ENCODE measurements around the gene COX10.

The COX10 gene

GRCh38 chr17:14046978-14047377, 22.3 kb upstream of the COX10 start:
- TF ChIP-seq Cebpa-rat (IDR thresholded peaks at IDR 0.05), result no peak
- no peaks in the 10 kb centered on the region for H3K4me1 ChIP-seq
- peaks cover 0 to 6% (median 0%) of the 10 kb centered on the region in 11 experiments; a peak in 4 of 22 replicates for H3K9me3 ChIP-seq (replicated peaks in 1 of 11)
- no peaks in the 10 kb centered on the region for H3K27me3 ChIP-seq
- H3K4me3 ChIP-seq, result no peak overlapping the region
- H4K20me1 ChIP-seq, result peaks cover 0 to 7% (median 0%) of the 10 kb centered on the region in 11 experiments; a peak in 3 of 22 replicates
- H3K27ac ChIP-seq, result no peak overlapping the region
- no peak overlapping the region for H3K4me2 ChIP-seq
- no peak overlapping the region for H3K9ac ChIP-seq
- peaks cover 18 to 45% (median 26%) of the 10 kb centered on the region in 11 experiments for H3K36me3 ChIP-seq

GRCh38 chr17:14047591-14047990, 21.7 kb upstream of the COX10 start:
- H4K20me1 ChIP-seq, result peaks cover 0 to 7% (median 0%) of the 10 kb centered on the region in 11 experiments; a peak in 4 of 22 replicates
- no peak for TF ChIP-seq Cebpa-rat (IDR thresholded peaks at IDR 0.05)
- H3K4me1 ChIP-seq, result no peaks in the 10 kb centered on the region
- peaks cover 18 to 41% (median 26%) of the 10 kb centered on the region in 11 experiments for H3K36me3 ChIP-seq
- no peak overlapping the region for H3K9ac ChIP-seq
- no peak overlapping the region for H3K4me3 ChIP-seq
- no peaks in the 10 kb centered on the region for H3K27me3 ChIP-seq
- H3K9me3 ChIP-seq (replicated peaks in 1 of 11), result peaks cover 0 to 6% (median 0%) of the 10 kb centered on the region in 11 experiments; a peak in 4 of 22 replicates
- H3K4me2 ChIP-seq, result no peak overlapping the region
- H3K27ac ChIP-seq, result no peak overlapping the region

GRCh38 chr17:14048169-14048568, 21.1 kb upstream of the COX10 start:
- Histone ChIP-seq H4K20me1 (peaks cover 0 to 7% (median 0%) of the 10 kb centered on the region in 11 experiments; a peak in 5 of 22 replicates), H3K27me3 (no peaks in the 10 kb centered on the region), H3K4me3 (no peak overlapping the region), H3K27ac (no peak overlapping the region), H3K4me2 (no peak overlapping the region), H3K36me3 (peaks cover 23 to 41% (median 26%) of the 10 kb centered on the region in 11 experiments), H3K9ac (no peak overlapping the region), H3K9me3 (replicated peaks in 1 of 11) (peaks cover 0 to 6% (median 0%) of the 10 kb centered on the region in 11 experiments; a peak in 4 of 22 replicates), H3K4me1 (no peaks in the 10 kb centered on the region)
- no peak for TF ChIP-seq Cebpa-rat (IDR thresholded peaks at IDR 0.05)

- TF ChIP-seq Cebpa-rat (IDR thresholded peaks at IDR 0.05), result no peak
- Histone ChIP-seq H3K36me3 (peaks cover 24 to 43% (median 27%) of the 10 kb centered on the region in 11 experiments), H3K4me3 (no peak overlapping the region), H4K20me1 (peaks cover 0 to 7% (median 0%) of the 10 kb centered on the region in 11 experiments; a peak in 5 of 22 replicates), H3K4me1 (no peaks in the 10 kb centered on the region), H3K27ac (no peak overlapping the region), H3K9ac (no peak overlapping the region), H3K27me3 (no peaks in the 10 kb centered on the region), H3K4me2 (no peak overlapping the region), H3K9me3 (replicated peaks in 1 of 11) (peaks cover 0 to 6% (median 0%) of the 10 kb centered on the region in 11 experiments; a peak in 4 of 22 replicates)
Measured at GRCh38 chr17:14050616-14051015, 18.7 kb upstream of the COX10 start.

GRCh38 chr17:14051692-14052091, 17.6 kb upstream of the COX10 start:
- H3K4me1 ChIP-seq, result no peaks in the 10 kb centered on the region
- peaks cover 0 to 12% (median 6%) of the 10 kb centered on the region in 11 experiments; a peak in 11 of 22 replicates for H3K9me3 ChIP-seq (replicated peaks in 1 of 11)
- TF ChIP-seq Cebpa-rat (IDR thresholded peaks at IDR 0.05), result no peak
- H3K27ac ChIP-seq, result no peak overlapping the region
- H3K4me2 ChIP-seq, result no peak overlapping the region
- no peaks in the 10 kb centered on the region for H3K27me3 ChIP-seq
- peaks cover 0 to 7% (median 0%) of the 10 kb centered on the region in 11 experiments; a peak in 4 of 22 replicates for H4K20me1 ChIP-seq
- H3K9ac ChIP-seq, result no peak overlapping the region
- H3K4me3 ChIP-seq, result no peak overlapping the region
- peaks cover 31 to 54% (median 36%) of the 10 kb centered on the region in 11 experiments for H3K36me3 ChIP-seq

- no peaks in the 10 kb centered on the region for H3K27me3 ChIP-seq
- peaks cover 0 to 7% (median 0%) of the 10 kb centered on the region in 11 experiments; a peak in 3 of 22 replicates for H4K20me1 ChIP-seq
- H3K9ac ChIP-seq, result no peak overlapping the region
- H3K4me1 ChIP-seq, result no peaks in the 10 kb centered on the region
- peaks cover 0 to 18% (median 7%) of the 10 kb centered on the region in 11 experiments; a peak in 11 of 22 replicates for H3K9me3 ChIP-seq (replicated peaks in 1 of 11)
- H3K4me3 ChIP-seq, result no peak overlapping the region
- H3K4me2 ChIP-seq, result no peak overlapping the region
- H3K36me3 ChIP-seq, result peaks cover 31 to 62% (median 42%) of the 10 kb centered on the region in 11 experiments
- no peak for TF ChIP-seq Cebpa-rat (IDR thresholded peaks at IDR 0.05)
- no peak overlapping the region for H3K27ac ChIP-seq
Measured at GRCh38 chr17:14052886-14053615, 16.3 kb upstream of the COX10 start.

- Histone ChIP-seq H3K9me3 (replicated peaks in 1 of 11) (peaks cover 5 to 24% (median 12%) of the 10 kb centered on the region in 11 experiments; a peak in 13 of 22 replicates), H4K20me1 (peaks cover 0 to 19% (median 0%) of the 10 kb centered on the region in 11 experiments; a peak in 8 of 22 replicates), H3K4me3 (no peak overlapping the region), H3K9ac (no peak overlapping the region), H3K4me2 (no peak overlapping the region), H3K36me3 (peaks cover 33 to 71% (median 52%) of the 10 kb centered on the region in 11 experiments; a peak in 21 of 22 replicates), H3K27me3 (no peaks in the 10 kb centered on the region), H3K27ac (no peak overlapping the region), H3K4me1 (no peaks in the 10 kb centered on the region)
- no peak for TF ChIP-seq Cebpa-rat (IDR thresholded peaks at IDR 0.05)
Measured at GRCh38 chr17:14057591-14057990, 11.7 kb upstream of the COX10 start.

- Histone ChIP-seq H3K36me3 (peaks cover 33 to 74% (median 55%) of the 10 kb centered on the region in 11 experiments; a peak in 21 of 22 replicates), H4K20me1 (peaks cover 0 to 22% (median 0%) of the 10 kb centered on the region in 11 experiments; a peak in 7 of 22 replicates), H3K4me3 (no peak overlapping the region), H3K27me3 (no peaks in the 10 kb centered on the region), H3K4me2 (no peak overlapping the region), H3K4me1 (no peaks in the 10 kb centered on the region), H3K9me3 (replicated peaks in 1 of 11) (peaks cover 5 to 24% (median 12%) of the 10 kb centered on the region in 11 experiments; a peak in 13 of 22 replicates), H3K9ac (no peak overlapping the region), H3K27ac (no peak overlapping the region)
- no peak for TF ChIP-seq Cebpa-rat (IDR thresholded peaks at IDR 0.05)
Measured at GRCh38 chr17:14058051-14058450, 11.3 kb upstream of the COX10 start.

- Histone ChIP-seq H3K4me2 (no peak overlapping the region), H3K9ac (no peak overlapping the region), H3K9me3 (replicated peaks in 1 of 11) (peaks cover 7 to 39% (median 22%) of the 10 kb centered on the region in 11 experiments; a peak in 19 of 22 replicates), H3K4me3 (no peak overlapping the region), H3K27ac (no peak overlapping the region), H4K20me1 (peaks cover 0 to 21% (median 0%) of the 10 kb centered on the region in 11 experiments; a peak in 7 of 22 replicates), H3K4me1 (no peaks in the 10 kb centered on the region), H3K27me3 (no peaks in the 10 kb centered on the region), H3K36me3 (peaks cover 34 to 94% (median 73%) of the 10 kb centered on the region in 11 experiments; a peak in 21 of 22 replicates)
- TF ChIP-seq Cebpa-rat (IDR thresholded peaks at IDR 0.05), result no peak
Measured at GRCh38 chr17:14060706-14061105, 8.6 kb upstream of the COX10 start.
